Gastroesophageal sphincter (tissue), 3 donors: ENCODE data around the gene KRT31.

Experiments used
- CTCF ChIP-seq, 4 experiments: fragments of 200-600 bp in 2 of 4; fragments of 450-650 bp in 2 of 4; sonication (generic) in 1 of 4; IDR thresholded peaks; one replicate each; pipeline ENCODE4 v1.5.1; 2017 to 2019; ENCODE audit warnings: antibody characterized with exemption in 4 of 4, mild to moderate bottlenecking in 2 of 4, moderate library complexity in 2 of 4
- POLR2A ChIP-seq, 2 donors: fragments of 450-650 bp; IDR thresholded peaks; one replicate each; pipeline ENCODE4 v1.6.1; 2017; ENCODE audit warnings: antibody characterized with exemption in 2 of 2, mild to moderate bottlenecking in 2 of 2, moderate library complexity in 1 of 2
- POLR2AphosphoS5 ChIP-seq: sonication (generic); formaldehyde crosslinking; IDR thresholded peaks from one replicate; pipeline ENCODE4 v1.6.1; 2017; ENCODE audit warnings: antibody characterized with exemption

- TF ChIP-seq CTCF (IDR thresholded peaks at IDR 0.05), result no peak
- no peak for TF ChIP-seq POLR2A (IDR thresholded peaks at IDR 0.05)
- no peak for TF ChIP-seq POLR2AphosphoS5
Measured at GRCh38 chr17:41415833-41416335, 18.5 kb upstream of the KRT31 start.
